AG10803 (cell line): ENCODE data around the gene ADAMTS9.
A peak's percentile ranks its signal among the peaks of the same experiment; 100 is the strongest.

Experiments used
- DNase-seq: peaks from one replicate; pipeline ENCODE4 v3.0.0; 2010; ENCODE audit warnings: low read depth
- H3K4me3 ChIP-seq: 2 replicates; pipeline ENCODE4 v1.5.1; 2011; ENCODE audit warnings: mild to moderate bottlenecking, low read length, control low read depth
- TF ChIP-seq, protein P1 (sequence below): conservative IDR thresholded peaks from 2 replicates; pipeline ENCODE4 v1.5.1; 2011; ENCODE audit warnings: mild to moderate bottlenecking, low read length, control low read depth, inconsistent platforms

ADAMTS9 gene

DNA sequence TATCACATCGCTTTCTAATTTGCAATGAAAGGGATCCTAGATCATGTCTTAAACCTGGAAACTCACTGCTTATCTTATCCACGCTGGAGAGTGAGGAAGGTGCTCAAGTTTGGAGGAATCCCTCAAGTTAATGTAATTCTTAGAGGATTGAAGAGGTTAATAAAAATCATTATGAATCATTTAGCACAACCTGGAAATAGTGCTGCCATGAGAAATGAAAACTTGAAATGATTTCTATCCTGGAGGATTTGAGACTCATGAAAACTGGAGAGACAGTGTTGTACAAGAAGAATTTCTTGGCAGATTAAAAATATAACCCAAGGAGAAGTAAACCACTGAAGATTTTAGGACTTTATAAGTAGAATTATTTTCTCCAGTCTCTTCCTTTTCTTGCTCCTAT is 125.9 kb downstream of the ADAMTS9 start:
- no peak for DNase-seq
- no peak overlapping the region for H3K4me3 ChIP-seq
- TF ChIP-seq, protein P1, sequence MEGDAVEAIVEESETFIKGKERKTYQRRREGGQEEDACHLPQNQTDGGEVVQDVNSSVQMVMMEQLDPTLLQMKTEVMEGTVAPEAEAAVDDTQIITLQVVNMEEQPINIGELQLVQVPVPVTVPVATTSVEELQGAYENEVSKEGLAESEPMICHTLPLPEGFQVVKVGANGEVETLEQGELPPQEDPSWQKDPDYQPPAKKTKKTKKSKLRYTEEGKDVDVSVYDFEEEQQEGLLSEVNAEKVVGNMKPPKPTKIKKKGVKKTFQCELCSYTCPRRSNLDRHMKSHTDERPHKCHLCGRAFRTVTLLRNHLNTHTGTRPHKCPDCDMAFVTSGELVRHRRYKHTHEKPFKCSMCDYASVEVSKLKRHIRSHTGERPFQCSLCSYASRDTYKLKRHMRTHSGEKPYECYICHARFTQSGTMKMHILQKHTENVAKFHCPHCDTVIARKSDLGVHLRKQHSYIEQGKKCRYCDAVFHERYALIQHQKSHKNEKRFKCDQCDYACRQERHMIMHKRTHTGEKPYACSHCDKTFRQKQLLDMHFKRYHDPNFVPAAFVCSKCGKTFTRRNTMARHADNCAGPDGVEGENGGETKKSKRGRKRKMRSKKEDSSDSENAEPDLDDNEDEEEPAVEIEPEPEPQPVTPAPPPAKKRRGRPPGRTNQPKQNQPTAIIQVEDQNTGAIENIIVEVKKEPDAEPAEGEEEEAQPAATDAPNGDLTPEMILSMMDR = no peak

DNA sequence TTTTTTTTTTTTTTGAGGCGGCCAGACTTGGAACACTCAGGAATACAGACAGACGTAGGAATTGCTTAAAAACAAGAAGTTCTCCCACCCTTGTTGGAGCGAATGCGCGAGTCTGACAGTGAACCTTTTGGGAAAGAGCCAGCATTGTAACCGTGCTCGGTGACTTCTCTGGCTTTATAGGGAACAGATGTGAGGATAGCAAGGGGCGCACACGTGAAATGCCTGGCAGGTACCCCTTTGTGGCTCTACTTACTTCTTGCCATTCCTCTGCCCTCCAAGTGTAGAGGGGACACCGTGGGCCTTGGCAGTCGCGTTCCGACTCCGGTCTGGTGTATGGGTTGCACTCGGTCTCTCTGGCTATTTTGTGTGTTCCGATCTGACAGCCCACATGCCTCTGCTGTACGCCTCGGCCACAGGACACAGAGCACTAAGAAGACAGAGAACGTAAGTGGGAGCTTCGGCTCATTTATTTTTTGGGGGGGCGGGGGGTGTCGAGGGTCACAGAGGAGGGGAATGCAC is 126.4 kb downstream of the ADAMTS9 start:
- no peak for DNase-seq
- H3K4me3 ChIP-seq = no peak overlapping the region
- TF ChIP-seq, protein P1 = no peak

DNA sequence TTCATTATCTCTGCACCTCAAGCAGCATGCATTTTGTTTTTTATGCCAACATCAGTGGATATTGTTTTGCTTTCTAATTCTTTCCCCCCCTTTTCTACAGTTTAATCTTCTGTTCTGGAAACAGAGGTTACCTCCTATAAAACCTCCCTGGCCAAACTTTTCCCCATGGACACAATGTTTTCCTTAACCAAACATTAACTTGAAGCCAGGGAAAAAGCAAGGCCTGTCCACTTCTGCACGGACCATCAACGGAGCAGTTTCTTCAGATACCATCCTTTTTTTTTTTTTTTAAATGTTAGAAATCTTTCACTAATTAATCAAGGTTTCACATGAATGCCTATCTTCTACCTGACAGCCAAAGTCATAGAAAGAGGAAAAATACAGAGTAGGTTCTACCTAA is 127.0 kb downstream of the ADAMTS9 start:
- DNase-seq = no peak
- H3K4me3 ChIP-seq = no peak overlapping the region
- TF ChIP-seq, protein P1 = no peak

DNA sequence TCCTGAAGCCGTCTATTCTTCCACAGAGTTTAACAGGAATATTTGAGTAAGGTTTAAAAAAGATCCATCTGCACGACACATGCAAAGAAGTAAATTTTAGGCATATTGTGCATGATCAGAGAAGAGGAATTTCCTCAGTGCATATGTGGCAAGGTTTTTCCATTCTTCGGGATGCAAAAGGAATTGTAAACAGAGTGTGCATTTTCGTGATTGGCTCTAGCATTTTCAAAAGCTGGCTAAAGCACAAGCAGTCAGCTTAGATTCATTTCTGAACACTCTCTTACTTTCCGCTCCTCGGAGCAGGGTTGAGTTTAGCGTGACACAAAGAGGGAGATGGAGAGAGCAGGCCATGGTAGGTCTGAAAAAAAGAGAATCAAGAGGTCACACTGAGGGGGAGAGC is 128.2 kb downstream of the ADAMTS9 start:
- DNase-seq = peak; percentile 21
- TF ChIP-seq, protein P1 = no peak
- H3K4me3 ChIP-seq = no peak overlapping the region

DNA sequence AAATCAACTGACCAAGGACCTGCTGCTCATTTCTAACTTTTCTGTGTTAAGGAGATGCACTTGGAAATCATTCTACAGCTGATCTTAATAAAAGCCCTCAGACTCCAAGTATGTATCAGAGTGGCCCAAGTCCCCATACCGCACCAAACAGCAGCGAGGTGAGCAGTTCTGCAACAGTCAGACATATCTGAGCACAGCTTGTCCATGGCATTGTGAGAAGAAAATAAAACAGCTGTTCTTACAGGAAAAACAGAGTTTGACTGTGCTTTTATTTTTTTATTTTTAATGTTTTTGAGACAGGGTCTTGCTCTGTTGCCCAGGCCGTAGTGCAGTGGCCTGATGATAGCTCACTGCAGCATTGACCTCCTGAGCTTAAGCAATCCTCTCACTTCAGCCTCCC is 131.8 kb downstream of the ADAMTS9 start:
- TF ChIP-seq, protein P1 = no peak
- H3K4me3 ChIP-seq = no peak overlapping the region
- DNase-seq = no peak

DNA sequence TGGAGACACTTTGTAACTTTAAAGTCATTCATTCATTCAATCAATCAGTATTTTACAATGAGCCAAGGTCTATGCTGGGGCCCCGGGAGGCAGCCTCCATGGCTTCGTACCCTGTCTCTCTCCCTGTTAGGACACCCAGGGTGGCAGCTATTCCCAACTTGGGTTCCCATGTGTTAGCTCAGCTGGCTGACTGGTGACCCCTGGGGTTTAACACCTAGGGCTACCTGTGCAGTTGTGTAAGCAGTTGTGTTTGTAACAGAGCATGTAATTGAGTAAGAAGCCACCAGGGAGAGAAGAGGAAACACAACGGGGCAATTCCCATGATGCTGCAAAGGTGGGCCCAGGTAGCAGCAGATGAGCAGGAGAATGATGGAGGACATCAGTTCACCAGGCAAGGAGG is 132.4 kb downstream of the ADAMTS9 start:
- TF ChIP-seq, protein P1 = no peak
- DNase-seq = no peak
- no peak overlapping the region for H3K4me3 ChIP-seq

DNA sequence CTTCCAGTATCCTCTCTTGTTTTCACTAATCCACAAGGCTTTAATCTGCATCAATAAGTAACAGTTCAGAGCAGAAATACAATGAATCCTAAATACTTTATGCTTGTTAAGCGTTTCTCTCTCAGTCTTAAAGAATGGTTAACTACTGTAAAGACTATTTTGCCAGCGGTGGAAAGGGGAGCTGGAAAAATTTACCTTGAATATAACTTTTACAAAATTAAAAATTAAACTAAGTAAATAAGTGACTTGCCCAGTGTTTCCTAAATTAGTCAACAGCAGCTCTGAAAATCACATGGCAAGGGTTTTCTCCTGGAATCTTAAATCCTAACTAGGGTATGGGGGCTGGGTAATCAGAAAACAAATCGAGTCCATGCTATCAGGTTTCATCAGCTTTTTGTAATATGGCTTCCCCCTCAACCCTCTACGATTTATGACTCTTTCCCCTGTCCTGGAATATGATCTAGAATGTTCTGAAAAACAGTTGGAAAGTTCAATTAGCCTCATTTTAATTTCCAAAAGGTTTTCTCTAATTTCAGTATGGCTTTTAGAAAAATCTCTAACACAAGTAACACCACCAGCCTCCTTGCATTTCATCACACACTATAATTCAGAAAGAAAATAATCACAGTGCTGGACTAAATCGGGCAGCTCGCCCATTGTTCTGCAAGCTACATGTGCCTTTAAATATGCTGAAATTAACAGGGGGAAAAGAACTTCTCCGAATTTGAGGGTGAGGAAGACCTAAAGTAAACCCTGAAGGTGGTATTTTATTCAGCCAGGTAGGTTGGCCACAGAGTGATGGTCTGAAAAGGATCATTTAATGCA is 133.5 kb downstream of the ADAMTS9 start:
- TF ChIP-seq, protein P1 = no peak
- no peak overlapping the region for H3K4me3 ChIP-seq
- no peak for DNase-seq
